Embryonic facial prominence (tissue), 1 donor: ENCODE data around the gene CLN6.

Experiments used
- DNase-seq: peaks from one replicate; pipeline ENCODE4 v3.0.0-alpha.2; 2016; ENCODE audit errors: extremely low spot score

The CLN6 gene

GRCh38 chr15:68229386-68230156, at the start of gene CLN6:
Gene CLN6 (minus strand): TSS chr15:68229728. CDS start chr15:68229584, 144 bp downstream.
- peak; percentile 60 for DNase-seq

- no peak for DNase-seq
Observed at GRCh38 chr15:68278595-68279405, 49.3 kb upstream of the CLN6 start.

GRCh38 chr15:68278345-68278594, 48.7 kb upstream of the CLN6 start:
- no peak for DNase-seq

DNA sequence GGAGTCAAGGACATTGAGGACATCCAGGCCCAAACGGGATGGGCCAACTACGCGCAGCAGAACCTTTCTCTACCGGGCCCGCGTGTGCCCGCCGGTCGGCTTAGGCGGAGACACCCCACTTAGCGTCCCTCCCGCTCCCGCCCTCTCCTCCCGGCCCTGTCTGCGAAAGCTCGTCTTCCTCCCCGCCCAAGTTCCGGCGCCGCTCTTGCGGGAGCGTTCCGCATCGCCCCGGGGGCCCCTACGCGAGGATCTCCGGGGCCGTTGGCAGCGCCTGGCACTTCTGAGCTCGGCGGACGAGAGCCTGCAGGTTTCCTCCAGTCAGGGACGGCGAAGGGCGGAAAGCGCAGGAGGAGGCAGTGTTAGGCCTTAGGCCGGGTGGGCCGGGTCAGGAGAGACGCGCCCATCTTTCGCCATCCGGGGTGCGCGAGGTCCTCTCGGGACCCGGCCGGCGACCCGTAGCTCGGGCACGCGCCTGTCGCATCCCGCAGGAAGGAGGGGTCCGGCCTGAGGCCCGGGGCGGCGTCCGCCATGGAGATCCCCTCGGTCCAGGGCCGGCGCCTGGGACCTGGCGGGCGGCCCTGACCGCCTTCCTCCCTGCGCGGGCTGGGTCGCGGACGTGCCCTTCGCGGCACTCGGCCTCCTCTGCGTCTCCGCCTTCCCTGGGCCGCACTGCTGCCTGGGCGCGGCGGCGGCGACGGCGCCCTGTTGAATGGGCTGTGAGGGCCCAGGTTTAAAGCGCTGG, 48.2 kb upstream of the CLN6 start, which contains the start of gene FEM1B:
TSS of gene FEM1B (plus strand) at position 143 of the 742 bp plus-strand sequence. CDS start 673 bp downstream, outside the sequence.
- DNase-seq, result peak; percentile 91

- peak; percentile 67 for DNase-seq
Observed at GRCh38 chr15:68277131-68277602, 47.6 kb upstream of the CLN6 start.

DNA sequence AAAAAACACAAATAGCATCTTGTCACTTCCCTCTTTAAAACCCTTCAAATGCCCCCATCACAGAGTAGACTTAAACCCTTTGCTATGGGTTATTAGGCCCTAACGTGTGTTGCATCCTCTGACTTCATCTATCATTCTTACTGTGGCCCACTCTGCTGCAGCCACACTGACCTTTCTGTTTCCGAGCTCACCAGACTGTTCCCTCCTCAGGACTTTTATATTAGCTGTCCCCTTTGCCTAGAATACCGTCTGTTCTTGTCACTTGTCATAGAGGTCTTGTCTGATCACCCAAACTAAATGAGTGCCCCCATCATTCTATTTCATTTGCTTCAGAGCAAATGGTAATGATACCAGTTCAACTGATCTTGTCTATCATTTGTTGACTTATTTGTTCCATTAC, 47.1 kb upstream of the CLN6 start:
- DNase-seq, result no peak

- DNase-seq, result no peak
Observed at GRCh38 chr15:68275165-68275746, 45.7 kb upstream of the CLN6 start.

DNA sequence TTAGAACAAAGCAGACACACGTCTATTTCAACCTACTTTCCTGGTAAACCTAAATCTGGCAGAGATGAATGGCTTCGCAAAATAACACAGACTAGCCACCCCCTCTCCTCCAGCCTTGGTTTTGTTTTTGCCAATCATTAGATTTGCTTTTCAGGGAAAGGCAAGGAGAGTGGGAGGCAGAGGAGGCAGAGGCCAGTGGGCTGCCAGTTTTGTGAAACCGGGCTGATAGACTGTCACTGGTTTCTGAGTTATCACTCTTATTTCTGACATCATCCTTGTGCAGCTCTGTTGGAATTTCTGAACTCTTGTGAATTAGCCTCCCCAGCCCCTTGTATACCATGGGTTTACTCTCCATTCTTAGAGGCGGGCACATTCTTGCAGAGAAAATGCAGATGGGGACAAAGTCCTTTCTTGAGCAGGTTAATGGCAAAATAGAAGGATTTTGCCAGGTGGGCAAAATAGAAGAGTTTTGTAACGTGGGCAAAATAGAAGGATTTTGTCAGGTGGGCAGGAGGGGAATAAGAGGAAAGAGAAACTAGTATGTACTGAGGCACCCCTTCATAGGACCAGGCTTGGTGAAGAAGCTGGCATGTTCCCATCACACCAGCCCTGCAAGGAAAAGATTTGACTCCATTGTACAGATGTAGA, 44.8 kb upstream of the CLN6 start:
- DNase-seq, result no peak

GRCh38 chr15:68272721-68273271, 43.3 kb upstream of the CLN6 start:
- no peak for DNase-seq

GRCh38 chr15:68271854-68272471, 42.4 kb upstream of the CLN6 start:
- no peak for DNase-seq

- no peak for DNase-seq
Observed at GRCh38 chr15:68268405-68268804, 38.9 kb upstream of the CLN6 start.

- no peak for DNase-seq
Observed at GRCh38 chr15:68265674-68266073, 36.1 kb upstream of the CLN6 start.

DNA sequence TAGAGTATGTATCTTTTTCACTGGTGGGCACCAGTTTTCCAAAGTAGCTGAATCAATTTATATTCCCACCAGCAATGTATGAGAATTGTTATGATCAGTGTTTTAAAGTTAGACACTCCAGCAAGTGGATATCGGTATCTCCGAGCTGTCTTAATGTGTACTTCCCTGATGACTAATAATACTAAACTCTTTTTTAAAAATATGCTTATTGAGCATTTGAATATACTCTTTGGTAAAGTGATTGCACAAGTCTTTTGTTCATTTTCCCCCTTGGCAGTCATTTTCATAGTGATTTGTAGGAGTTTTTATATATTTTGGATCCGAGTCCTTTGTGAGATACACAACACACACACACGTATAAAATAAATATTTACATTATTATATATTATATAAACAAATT, 35.6 kb upstream of the CLN6 start:
- no peak for DNase-seq

DNA sequence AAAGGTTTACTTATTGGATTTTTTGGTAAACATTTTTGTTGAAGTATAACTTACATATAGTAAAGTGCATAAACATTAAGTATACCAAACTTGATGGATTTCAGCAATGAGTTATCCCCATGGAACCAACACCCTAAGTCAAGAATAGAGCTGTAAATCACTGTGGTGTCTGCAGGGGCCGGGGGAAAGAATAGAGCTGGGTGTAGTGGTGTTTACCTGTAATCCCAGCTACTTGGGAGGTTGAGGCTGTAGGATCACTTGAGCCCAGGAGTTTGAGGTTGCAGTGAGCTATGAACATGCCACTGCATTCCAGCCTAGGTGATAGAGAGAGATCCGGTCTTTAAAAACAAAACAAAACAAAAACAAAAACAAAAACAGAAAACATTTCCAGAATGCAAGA, 34.8 kb upstream of the CLN6 start:
- no peak for DNase-seq

GRCh38 chr15:68262514-68263356, 33.2 kb upstream of the CLN6 start:
- DNase-seq, result no peak

DNA sequence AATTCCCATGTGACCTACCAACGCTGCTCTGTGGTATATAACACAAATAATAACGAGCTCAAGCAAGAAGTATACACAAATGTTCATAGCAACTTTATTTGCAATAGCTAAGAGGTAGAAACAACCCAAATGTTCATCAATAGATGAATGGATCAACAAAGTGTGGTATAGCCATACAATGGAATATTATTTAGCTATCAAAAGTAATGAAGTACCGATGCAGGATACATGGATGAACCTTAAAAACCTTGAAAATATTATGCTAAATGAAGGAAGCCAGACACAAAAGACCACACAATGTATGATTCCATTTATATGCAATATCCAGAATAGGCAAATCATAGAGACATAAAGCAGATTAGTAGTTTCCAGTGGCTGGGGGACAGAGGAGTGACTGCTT, 32.5 kb upstream of the CLN6 start:
- no peak for DNase-seq

GRCh38 chr15:68261241-68261640, 31.7 kb upstream of the CLN6 start:
- DNase-seq, result no peak

DNA sequence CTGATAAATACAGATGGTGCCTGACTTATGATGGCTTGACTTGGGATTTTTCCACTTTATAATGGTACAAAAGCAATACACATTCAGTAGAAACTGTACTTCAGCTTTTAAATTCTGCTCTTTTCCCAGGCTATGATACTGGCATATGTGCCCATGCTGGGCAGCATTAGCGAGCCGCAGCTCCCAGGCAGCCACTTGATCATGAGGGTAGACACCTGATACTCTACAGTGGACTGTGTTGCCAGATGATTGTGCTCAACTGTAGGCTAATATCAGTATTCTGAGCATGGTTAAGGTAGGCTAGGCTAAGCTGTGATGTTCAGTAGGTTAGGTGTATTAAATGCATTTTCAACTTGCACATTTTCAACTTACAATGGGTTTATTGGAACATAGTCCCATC, 30.4 kb upstream of the CLN6 start:
- DNase-seq, result no peak

GRCh38 chr15:68258692-68259091, 29.2 kb upstream of the CLN6 start:
- DNase-seq, result no peak
